PFSK-1 (cell line): ENCODE results near the gene PPM1H.

Experiments
- FOXP2 ChIP-seq: optimal IDR thresholded peaks from 2 replicates; pipeline ENCODE3; 2011; ENCODE audit warnings: borderline replicate concordance, control low read depth, inconsistent platforms; ENCODE audit not compliant: insufficient read depth; ENCODE audit errors: extremely low read length, extremely low read depth
- POLR2AphosphoS5 ChIP-seq: IDR thresholded peaks from 2 replicates; pipeline ENCODE4 v1.6.1; 2012; ENCODE audit warnings: low read depth, mild to moderate bottlenecking, control low read depth, low read length, moderate library complexity
- REST ChIP-seq, 2 experiments: IDR thresholded peaks; 2 replicates each; pipeline versions ENCODE4 v1.6.1 to v1.8.0; 2011 to 2012; ENCODE audit warnings: low read depth in 2 of 2, low read length in 2 of 2, control low read depth in 1 of 2, inconsistent platforms in 1 of 2, mild to moderate bottlenecking in 1 of 2, moderate library complexity in 1 of 2; ENCODE audit not compliant: insufficient read depth in 1 of 2
- SIN3A ChIP-seq: IDR thresholded peaks from 2 replicates; pipeline ENCODE4 v1.6.1; 2012; ENCODE audit warnings: mild to moderate bottlenecking, low read length, moderate library complexity, borderline replicate concordance; ENCODE audit not compliant: insufficient read depth
- TAF1 ChIP-seq: IDR thresholded peaks from 2 replicates; pipeline ENCODE4 v1.6.1; 2012; ENCODE audit warnings: low read length, control low read depth, borderline replicate concordance; ENCODE audit not compliant: insufficient read depth

Gene PPM1H

GRCh38 chr12:62799766-62800406 is 135.1 kb downstream of the PPM1H start:
- TF ChIP-seq REST (IDR thresholded peaks at IDR 0.05; ENCODE audit: insufficient read depth in 1 of 2, low read depth in 2 of 2, low read length in 2 of 2): no peak
- no peak for TF ChIP-seq FOXP2
- no peak for TF ChIP-seq SIN3A
- no peak for TF ChIP-seq TAF1
- no peak for TF ChIP-seq POLR2AphosphoS5

- TF ChIP-seq FOXP2 (no peak), REST (IDR thresholded peaks at IDR 0.05; ENCODE audit: insufficient read depth in 1 of 2, low read depth in 2 of 2, low read length in 2 of 2) (no peak), TAF1 (no peak), SIN3A (no peak), POLR2AphosphoS5 (no peak)
Measured at GRCh38 chr12:62799126-62799736, 135.7 kb downstream of the PPM1H start.

DNA sequence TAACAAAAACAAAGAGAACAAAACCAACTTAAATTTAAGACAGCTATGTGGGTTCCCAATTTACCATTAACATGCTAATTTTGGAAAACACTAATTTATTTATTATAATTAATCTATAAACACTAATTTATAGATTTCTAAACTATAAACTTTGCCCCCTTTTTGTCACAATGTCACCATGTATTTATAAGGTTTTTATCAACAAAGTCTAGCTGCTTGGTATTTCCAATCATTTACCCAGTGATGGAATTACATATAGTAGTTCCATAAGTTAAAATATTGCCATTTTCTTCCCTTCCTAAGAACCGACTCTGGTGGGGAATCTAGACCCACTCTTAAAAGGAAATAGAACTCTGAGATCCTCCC is 140.7 kb downstream of the PPM1H start:
- TF ChIP-seq SIN3A: no peak
- no peak for TF ChIP-seq POLR2AphosphoS5
- no peak for TF ChIP-seq REST (IDR thresholded peaks at IDR 0.05; ENCODE audit: insufficient read depth in 1 of 2, low read depth in 2 of 2, low read length in 2 of 2)
- no peak for TF ChIP-seq FOXP2
- no peak for TF ChIP-seq TAF1

- TF ChIP-seq POLR2AphosphoS5 (no peak), REST (IDR thresholded peaks at IDR 0.05; ENCODE audit: insufficient read depth in 1 of 2, low read depth in 2 of 2, low read length in 2 of 2) (no peak), FOXP2 (no peak), SIN3A (no peak), TAF1 (no peak)
Measured at GRCh38 chr12:62793256-62794217, 141.4 kb downstream of the PPM1H start.
